Measurements from ENCODE around the gene LMF2.
"Not testable (repeated sequence)": the region's sequence is repeated elsewhere in the genome, so short reads cannot be mapped to it uniquely, and the experiment has no call there.

LMF2 gene

GRCh38 chr22:50520826-50521453, 13.4 kb upstream of the LMF2 start:
- no peak overlapping the region for H3K18ac ChIP-seq (ENCODE audit: low read depth in 1 of 2, low read length in 2 of 2)
- no peaks in the 10 kb centered on the region for H3K9me3 ChIP-seq (ENCODE audit: control insufficient read depth, low read length)
- no peak for DNase-seq
- H2AFZ ChIP-seq (ENCODE audit: low read depth, low read length) = no peak overlapping the region
- H3K4me2 ChIP-seq (ENCODE audit: low read length, poor library complexity, severe bottlenecking) = no peak overlapping the region
- H2BK5ac ChIP-seq (ENCODE audit: low read depth, low read length, poor library complexity, severe bottlenecking) = no peak overlapping the region
- H2BK12ac ChIP-seq (ENCODE audit: low read length in 2 of 2) = no peak overlapping the region
- H2BK15ac ChIP-seq (ENCODE audit: low read depth, poor library complexity, severe bottlenecking) = no peak overlapping the region
- H2AK5ac ChIP-seq (ENCODE audit: low read length, severe bottlenecking) = no peak overlapping the region
- H3K79me1 ChIP-seq (replicated peaks; ENCODE audit: low read length, poor library complexity, severe bottlenecking) = peaks cover 47% of the 10 kb centered on the region
- no peak overlapping the region for H3K23ac ChIP-seq (ENCODE audit: low read length in 2 of 2)
- no peak overlapping the region for H3K27ac ChIP-seq (ENCODE audit: low read length, poor library complexity, severe bottlenecking)
- no peak overlapping the region for H2BK120ac ChIP-seq (ENCODE audit: low read depth, low read length)
- no peaks in the 10 kb centered on the region for H3K27me3 ChIP-seq (ENCODE audit: control insufficient read depth in 1 of 2, insufficient read depth in 1 of 2, low read length in 2 of 2)
- H4K91ac ChIP-seq (ENCODE audit: low read length) = no peak overlapping the region
- no peak overlapping the region for H4K8ac ChIP-seq (ENCODE audit: low read length)
- H3K4me1 ChIP-seq (ENCODE audit: control insufficient read depth, insufficient read depth, low read depth, low read length) = peaks cover 13% of the 10 kb centered on the region
- H3K14ac ChIP-seq (ENCODE audit: low read length in 2 of 2) = no peak overlapping the region
- H3K9ac ChIP-seq (ENCODE audit: low read length) = no peak overlapping the region
- peaks cover 66 to 73% of the 10 kb centered on the region in 2 experiments for H3K36me3 ChIP-seq (ENCODE audit: control insufficient read depth in 1 of 2, insufficient read depth in 2 of 2, low read depth in 1 of 2, low read length in 2 of 2)
- no peak overlapping the region for H3K4ac ChIP-seq (ENCODE audit: low read depth in 1 of 2, low read length in 2 of 2)
- H3K4me3 ChIP-seq (ENCODE audit: insufficient read depth in 1 of 2, low read depth in 1 of 2, low read length in 2 of 2) = no peak overlapping the region
- 96% methylated on average over 13 of the region's 13 CpGs for WGBS

GRCh38 chr22:50520184-50520583, 12.7 kb upstream of the LMF2 start:
- H3K4me3 ChIP-seq (ENCODE audit: insufficient read depth in 1 of 2, low read depth in 1 of 2, low read length in 2 of 2); H3K4me2 ChIP-seq (ENCODE audit: low read length, poor library complexity, severe bottlenecking); H3K4ac ChIP-seq (ENCODE audit: low read depth in 1 of 2, low read length in 2 of 2); H2BK120ac ChIP-seq (ENCODE audit: low read depth, low read length); H3K23ac ChIP-seq (ENCODE audit: low read length in 2 of 2); H3K14ac ChIP-seq (ENCODE audit: low read length in 2 of 2); H2BK5ac ChIP-seq (ENCODE audit: low read depth, low read length, poor library complexity, severe bottlenecking); H2AFZ ChIP-seq (ENCODE audit: low read depth, low read length); H2BK12ac ChIP-seq (ENCODE audit: low read length in 2 of 2); DNase-seq; H2BK15ac ChIP-seq (ENCODE audit: low read depth, poor library complexity, severe bottlenecking); H4K8ac ChIP-seq (ENCODE audit: low read length); H4K91ac ChIP-seq (ENCODE audit: low read length); H3K18ac ChIP-seq (ENCODE audit: low read depth in 1 of 2, low read length in 2 of 2); H3K27me3 ChIP-seq (ENCODE audit: control insufficient read depth in 1 of 2, insufficient read depth in 1 of 2, low read length in 2 of 2); H3K9me3 ChIP-seq (ENCODE audit: control insufficient read depth, low read length); H3K9ac ChIP-seq (ENCODE audit: low read length); H2AK5ac ChIP-seq (ENCODE audit: low read length, severe bottlenecking); H3K27ac ChIP-seq (ENCODE audit: low read length, poor library complexity, severe bottlenecking): not testable (repeated sequence)
- Histone ChIP-seq H3K79me1 (replicated peaks; ENCODE audit: low read length, poor library complexity, severe bottlenecking) (peaks cover 51% of the 10 kb centered on the region), H3K4me1 (ENCODE audit: control insufficient read depth, insufficient read depth, low read depth, low read length) (peaks cover 13% of the 10 kb centered on the region), H3K36me3 (ENCODE audit: control insufficient read depth in 1 of 2, insufficient read depth in 2 of 2, low read depth in 1 of 2, low read length in 2 of 2) (peaks cover 66 to 73% of the 10 kb centered on the region in 2 experiments)
- WGBS = 96% methylated on average over 8 of the region's 8 CpGs

- Histone ChIP-seq H2BK120ac (ENCODE audit: low read depth, low read length) (no peak overlapping the region), H2AFZ (ENCODE audit: low read depth, low read length) (no peak overlapping the region), H3K14ac (ENCODE audit: low read length in 2 of 2) (no peak overlapping the region), H3K4me2 (ENCODE audit: low read length, poor library complexity, severe bottlenecking) (no peak overlapping the region), H3K36me3 (ENCODE audit: control insufficient read depth in 1 of 2, insufficient read depth in 2 of 2, low read depth in 1 of 2, low read length in 2 of 2) (peaks cover 66 to 75% of the 10 kb centered on the region in 2 experiments), H3K23ac (ENCODE audit: low read length in 2 of 2) (no peak overlapping the region), H3K79me1 (replicated peaks; ENCODE audit: low read length, poor library complexity, severe bottlenecking) (peaks cover 60% of the 10 kb centered on the region), H3K27me3 (ENCODE audit: control insufficient read depth in 1 of 2, insufficient read depth in 1 of 2, low read length in 2 of 2) (no peaks in the 10 kb centered on the region), H3K4me1 (ENCODE audit: control insufficient read depth, insufficient read depth, low read depth, low read length) (peaks cover 9% of the 10 kb centered on the region), H4K91ac (ENCODE audit: low read length) (no peak overlapping the region), H3K18ac (ENCODE audit: low read depth in 1 of 2, low read length in 2 of 2) (no peak overlapping the region), H2AK5ac (ENCODE audit: low read length, severe bottlenecking) (no peak overlapping the region), H2BK5ac (ENCODE audit: low read depth, low read length, poor library complexity, severe bottlenecking) (no peak overlapping the region), H2BK12ac (ENCODE audit: low read length in 2 of 2) (no peak overlapping the region), H2BK15ac (ENCODE audit: low read depth, poor library complexity, severe bottlenecking) (no peak overlapping the region), H3K4ac (ENCODE audit: low read depth in 1 of 2, low read length in 2 of 2) (no peak overlapping the region), H3K9me3 (ENCODE audit: control insufficient read depth, low read length) (no peaks in the 10 kb centered on the region), H3K27ac (ENCODE audit: low read length, poor library complexity, severe bottlenecking) (no peak overlapping the region), H3K4me3 (ENCODE audit: insufficient read depth in 1 of 2, low read depth in 1 of 2, low read length in 2 of 2) (no peak overlapping the region), H4K8ac (ENCODE audit: low read length) (no peak overlapping the region), H3K9ac (ENCODE audit: low read length) (no peak overlapping the region)
- over 99% methylated on average over 8 of the region's 8 CpGs for WGBS
- DNase-seq = no peak
Observed at GRCh38 chr22:50519151-50519550, 11.6 kb upstream of the LMF2 start.

GRCh38 chr22:50518606-50519005, 11.1 kb upstream of the LMF2 start:
- no peak overlapping the region for H3K27ac ChIP-seq (ENCODE audit: low read length, poor library complexity, severe bottlenecking)
- 92% methylated on average over 7 of the region's 7 CpGs for WGBS
- no peak overlapping the region for H2BK5ac ChIP-seq (ENCODE audit: low read depth, low read length, poor library complexity, severe bottlenecking)
- H3K14ac ChIP-seq (ENCODE audit: low read length in 2 of 2) = no peak overlapping the region
- H4K91ac ChIP-seq (ENCODE audit: low read length) = no peak overlapping the region
- H3K36me3 ChIP-seq (ENCODE audit: control insufficient read depth in 1 of 2, insufficient read depth in 2 of 2, low read depth in 1 of 2, low read length in 2 of 2) = peaks cover 62 to 70% of the 10 kb centered on the region in 2 experiments
- H4K8ac ChIP-seq (ENCODE audit: low read length) = no peak overlapping the region
- H3K9me3 ChIP-seq (ENCODE audit: control insufficient read depth, low read length) = no peaks in the 10 kb centered on the region
- H3K79me1 ChIP-seq (replicated peaks; ENCODE audit: low read length, poor library complexity, severe bottlenecking) = peaks cover 62% of the 10 kb centered on the region
- H2BK120ac ChIP-seq (ENCODE audit: low read depth, low read length) = no peak overlapping the region
- H2BK12ac ChIP-seq (ENCODE audit: low read length in 2 of 2) = no peak overlapping the region
- H2AK5ac ChIP-seq (ENCODE audit: low read length, severe bottlenecking) = no peak overlapping the region
- H3K4me3 ChIP-seq (ENCODE audit: insufficient read depth in 1 of 2, low read depth in 1 of 2, low read length in 2 of 2) = no peak overlapping the region
- H3K18ac ChIP-seq (ENCODE audit: low read depth in 1 of 2, low read length in 2 of 2) = no peak overlapping the region
- H3K9ac ChIP-seq (ENCODE audit: low read length) = no peak overlapping the region
- no peak overlapping the region for H3K4me2 ChIP-seq (ENCODE audit: low read length, poor library complexity, severe bottlenecking)
- peaks cover 4% of the 10 kb centered on the region for H3K4me1 ChIP-seq (ENCODE audit: control insufficient read depth, insufficient read depth, low read depth, low read length)
- H2BK15ac ChIP-seq (ENCODE audit: low read depth, poor library complexity, severe bottlenecking) = no peak overlapping the region
- no peak overlapping the region for H2AFZ ChIP-seq (ENCODE audit: low read depth, low read length)
- no peaks in the 10 kb centered on the region for H3K27me3 ChIP-seq (ENCODE audit: control insufficient read depth in 1 of 2, insufficient read depth in 1 of 2, low read length in 2 of 2)
- H3K23ac ChIP-seq (ENCODE audit: low read length in 2 of 2) = no peak overlapping the region
- H3K4ac ChIP-seq (ENCODE audit: low read depth in 1 of 2, low read length in 2 of 2) = no peak overlapping the region
- no peak for DNase-seq

Measured in mesenchymal stem cell (in vitro differentiated cells and primary cell).